Measurements from ENCODE around the gene PBX1. TPM values are rescaled to one million over a fixed set of nuclear protein-coding genes. Genes with fewer than 3 reads are reported as not detected.

The PBX1 gene
- total RNA-seq, 2 experiments from 2014 or later, result not detected

DNA sequence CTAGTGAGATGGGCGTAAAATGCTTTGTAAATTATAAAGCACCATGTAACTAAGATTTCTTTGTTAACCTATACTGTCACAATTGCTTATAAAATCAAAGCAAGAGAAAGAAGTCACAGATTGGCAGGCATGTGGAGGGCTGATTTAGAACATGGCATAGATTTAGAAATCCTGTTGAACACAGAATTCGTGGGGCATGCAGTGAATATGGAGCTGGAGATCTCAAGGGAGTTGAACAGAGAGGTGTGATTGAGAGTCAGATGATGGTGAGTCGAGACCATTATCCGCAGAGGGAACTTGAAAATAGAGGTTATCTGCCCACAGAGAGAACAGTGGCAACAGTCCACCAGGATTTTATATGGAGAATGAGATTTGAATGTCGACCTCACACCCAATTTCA lies 27.6 kb downstream of the PBX1 start:
- Mint-ChIP-seq H3K27me3 (ENCODE audit: low read depth) (no peaks in the 10 kb centered on the region), H3K4me3 (no peak overlapping the region), H3K27ac (no peak overlapping the region), H3K9me3 (ENCODE audit: insufficient read depth) (no peaks in the 10 kb centered on the region), H3K36me3 (ENCODE audit: low read depth) (no peaks in the 10 kb centered on the region), H3K4me1 (ENCODE audit: low read depth) (no peaks in the 10 kb centered on the region)
- DNase-seq (no peak), ATAC-seq (no peak)
- ChIA-PET POLR2A (no interaction called here), CTCF (no interaction called here)

DNA sequence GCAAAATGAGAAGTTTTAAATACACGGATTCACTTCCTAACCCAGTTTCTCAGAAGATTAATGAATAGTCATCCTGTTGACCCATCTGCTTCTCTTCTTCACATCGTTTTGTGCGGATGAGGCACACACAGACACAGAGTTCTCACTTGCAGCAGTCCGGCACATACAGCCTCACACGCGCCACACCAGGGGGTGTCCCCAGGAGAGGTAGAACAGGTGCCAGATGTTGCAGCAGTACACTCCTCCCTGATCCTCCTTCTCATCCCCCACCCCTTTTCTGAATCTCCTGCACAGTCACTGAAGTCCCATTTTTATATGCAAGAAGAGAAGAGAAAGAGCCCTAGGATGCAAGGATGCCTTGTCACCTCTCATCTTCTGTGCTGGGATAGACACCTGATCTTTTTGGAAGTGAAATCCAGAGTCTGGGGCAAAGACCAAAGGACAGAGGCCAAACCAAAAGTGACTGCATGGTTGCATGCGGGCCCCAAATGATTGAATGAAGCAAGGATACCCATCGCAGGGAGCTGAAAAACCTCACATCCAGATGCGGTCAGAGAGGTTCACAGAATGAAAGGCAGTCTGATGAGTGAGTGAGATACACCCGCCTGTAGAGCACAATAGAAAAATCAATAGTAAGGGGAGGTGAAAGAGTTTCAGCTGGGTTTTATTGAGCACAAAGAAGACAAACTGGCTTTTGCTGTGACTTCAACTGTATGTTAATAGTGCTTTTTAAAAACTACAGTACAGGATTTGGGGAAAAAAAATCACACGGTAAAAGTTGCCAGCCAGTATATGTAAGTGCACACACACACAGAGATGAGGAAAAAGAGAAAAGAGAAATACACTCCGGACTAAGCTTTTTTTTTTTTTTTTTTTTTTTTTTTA lies 28.9 kb downstream of the PBX1 start:
- Mint-ChIP-seq H3K4me1 (ENCODE audit: low read depth) (no peaks in the 10 kb centered on the region), H3K9me3 (ENCODE audit: insufficient read depth) (no peaks in the 10 kb centered on the region), H3K27ac (no peak overlapping the region), H3K4me3 (no peak overlapping the region), H3K27me3 (ENCODE audit: low read depth) (no peaks in the 10 kb centered on the region), H3K36me3 (ENCODE audit: low read depth) (no peaks in the 10 kb centered on the region)
- ATAC-seq (no peak), DNase-seq (no peak)
- POLR2A ChIA-PET, result no interaction called here
- CTCF ChIA-PET, result no interaction called here

DNA sequence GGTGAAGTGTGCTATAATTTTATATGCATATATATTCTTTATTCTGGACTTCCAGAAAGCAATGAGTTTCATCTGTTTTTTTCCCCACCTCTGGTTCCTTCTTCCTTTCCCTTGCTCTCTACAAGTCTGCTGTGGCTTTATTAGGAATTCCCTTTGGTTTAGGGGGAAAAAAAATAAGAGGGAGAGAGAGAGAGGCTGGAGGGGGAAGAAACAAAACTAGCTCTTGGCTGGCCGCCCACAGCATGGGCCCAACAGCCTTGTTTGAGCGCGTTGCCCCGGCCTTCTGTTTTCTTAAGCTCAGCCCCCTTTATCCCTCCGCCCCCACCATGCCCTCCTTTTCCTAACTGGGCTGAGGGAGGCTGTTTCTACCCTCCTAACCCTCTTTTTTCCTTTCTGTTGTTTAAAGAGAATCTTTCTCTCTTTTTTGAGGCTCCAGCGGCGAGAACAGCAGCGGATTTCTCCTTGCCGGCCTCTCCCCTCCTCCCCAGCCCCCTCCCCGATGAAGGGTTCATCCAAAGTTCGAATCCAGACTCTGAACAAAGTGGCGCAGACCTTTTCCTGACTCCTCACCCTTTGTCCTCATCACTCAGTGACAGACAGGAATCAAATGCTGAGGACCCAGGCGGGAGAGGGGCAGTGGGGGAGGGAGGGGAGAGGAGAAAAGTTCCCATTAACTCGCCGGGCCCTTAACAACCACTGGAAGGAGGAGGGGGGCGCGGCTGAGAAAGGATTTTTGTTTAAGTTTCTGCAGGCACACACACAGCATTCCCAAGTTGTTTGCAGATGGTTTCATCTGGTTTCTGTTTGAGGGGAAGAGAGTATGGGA lies 29.7 kb downstream of the PBX1 start:
- no peaks in the 10 kb centered on the region for H3K9me3 Mint-ChIP-seq (ENCODE audit: insufficient read depth)
- DNase-seq, result no peak
- no peaks in the 10 kb centered on the region for H3K36me3 Mint-ChIP-seq (ENCODE audit: low read depth)
- no peak overlapping the region for H3K4me3 Mint-ChIP-seq
- no peaks in the 10 kb centered on the region for H3K27me3 Mint-ChIP-seq (ENCODE audit: low read depth)
- no peak for ATAC-seq
- POLR2A ChIA-PET, result no interaction called here
- H3K4me1 Mint-ChIP-seq (ENCODE audit: low read depth), result no peaks in the 10 kb centered on the region
- CTCF ChIA-PET, result no interaction called here
- no peak overlapping the region for H3K27ac Mint-ChIP-seq

GRCh38 chr1:164589408-164589807 lies 30.4 kb downstream of the PBX1 start:
- POLR2A ChIA-PET, result no interaction called here
- H3K36me3 Mint-ChIP-seq (ENCODE audit: low read depth), result no peaks in the 10 kb centered on the region
- no peaks in the 10 kb centered on the region for H3K9me3 Mint-ChIP-seq (ENCODE audit: insufficient read depth)
- H3K27ac Mint-ChIP-seq, result no peak overlapping the region
- no peaks in the 10 kb centered on the region for H3K4me1 Mint-ChIP-seq (ENCODE audit: low read depth)
- CTCF ChIA-PET, result no interaction called here
- H3K27me3 Mint-ChIP-seq (ENCODE audit: low read depth), result no peaks in the 10 kb centered on the region
- no peak overlapping the region for H3K4me3 Mint-ChIP-seq
- no peak for DNase-seq
- ATAC-seq, result no peak

DNA sequence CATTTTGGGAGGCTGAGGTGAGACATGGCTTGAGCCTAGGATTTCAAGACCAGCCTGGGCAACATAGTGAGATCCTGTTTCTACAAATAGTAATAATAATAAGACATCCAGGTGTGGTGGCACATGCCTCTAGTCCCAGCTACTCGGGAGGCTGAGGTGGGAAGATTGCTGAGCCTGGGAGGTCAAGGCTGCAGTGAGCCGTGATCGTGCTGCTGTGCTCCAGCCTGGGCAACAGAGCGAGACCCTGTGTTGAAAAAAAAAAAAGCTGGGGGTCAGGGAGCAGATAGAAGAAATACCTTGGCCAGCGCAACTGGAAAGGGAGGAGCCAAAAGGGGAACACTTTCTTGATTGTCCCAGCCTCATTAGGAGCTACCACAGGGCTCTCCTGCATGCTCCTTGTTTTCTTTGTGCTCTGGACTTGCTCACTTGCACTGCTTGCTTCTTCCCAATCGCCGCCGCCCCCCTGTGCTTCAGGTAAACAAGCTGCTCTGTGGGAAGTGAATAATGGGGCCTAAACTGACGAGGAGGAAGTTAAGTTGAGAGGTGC lies 31.1 kb downstream of the PBX1 start:
- ChIA-PET POLR2A (no interaction called here), CTCF (no interaction called here)
- no peaks in the 10 kb centered on the region for H3K9me3 Mint-ChIP-seq (ENCODE audit: insufficient read depth)
- H3K4me1 Mint-ChIP-seq (ENCODE audit: low read depth), result no peaks in the 10 kb centered on the region
- no peaks in the 10 kb centered on the region for H3K27me3 Mint-ChIP-seq (ENCODE audit: low read depth)
- ATAC-seq (no peak), DNase-seq (no peak)
- H3K4me3 Mint-ChIP-seq, result no peak overlapping the region
- no peak overlapping the region for H3K27ac Mint-ChIP-seq
- no peaks in the 10 kb centered on the region for H3K36me3 Mint-ChIP-seq (ENCODE audit: low read depth)

GRCh38 chr1:164590592-164590991 lies 31.6 kb downstream of the PBX1 start:
- ATAC-seq, result no peak
- POLR2A ChIA-PET, result no interaction called here
- Mint-ChIP-seq H3K4me1 (ENCODE audit: low read depth) (no peaks in the 10 kb centered on the region), H3K27ac (no peak overlapping the region), H3K9me3 (ENCODE audit: insufficient read depth) (no peaks in the 10 kb centered on the region), H3K27me3 (ENCODE audit: low read depth) (no peaks in the 10 kb centered on the region), H3K4me3 (no peak overlapping the region), H3K36me3 (ENCODE audit: low read depth) (no peaks in the 10 kb centered on the region)
- CTCF ChIA-PET, result no interaction called here
- DNase-seq, result no peak

GRCh38 chr1:164591858-164592257 lies 32.9 kb downstream of the PBX1 start:
- no peak overlapping the region for H3K27ac Mint-ChIP-seq
- ChIA-PET CTCF (no interaction called here), POLR2A (no interaction called here)
- no peak for DNase-seq
- H3K27me3 Mint-ChIP-seq (ENCODE audit: low read depth), result no peaks in the 10 kb centered on the region
- H3K4me1 Mint-ChIP-seq (ENCODE audit: low read depth), result no peaks in the 10 kb centered on the region
- H3K36me3 Mint-ChIP-seq (ENCODE audit: low read depth), result no peaks in the 10 kb centered on the region
- no peak for ATAC-seq
- H3K4me3 Mint-ChIP-seq, result no peak overlapping the region
- no peaks in the 10 kb centered on the region for H3K9me3 Mint-ChIP-seq (ENCODE audit: insufficient read depth)

DNA sequence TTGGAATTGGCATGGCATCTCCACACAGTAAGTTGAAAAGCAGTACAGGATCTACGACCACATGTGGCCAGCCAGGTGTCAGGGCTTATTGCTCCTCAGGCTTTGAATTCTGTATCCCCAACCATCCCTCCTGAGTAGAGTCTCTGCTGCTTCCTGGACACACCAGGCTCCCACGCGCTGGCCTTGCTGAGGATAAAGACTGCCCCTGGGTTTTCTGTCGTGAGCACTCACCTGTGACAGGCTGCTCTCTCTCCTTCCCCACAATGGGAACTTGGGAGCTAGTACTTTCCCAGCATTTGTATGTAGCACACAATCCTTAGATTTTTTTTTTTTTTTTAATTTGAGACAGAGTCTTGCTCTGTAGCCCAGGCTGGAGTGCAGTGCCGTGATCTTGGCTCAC lies 33.6 kb downstream of the PBX1 start:
- Mint-ChIP-seq H3K4me3 (no peak overlapping the region), H3K4me1 (ENCODE audit: low read depth) (no peaks in the 10 kb centered on the region), H3K27ac (no peak overlapping the region), H3K9me3 (ENCODE audit: insufficient read depth) (no peaks in the 10 kb centered on the region), H3K36me3 (ENCODE audit: low read depth) (no peaks in the 10 kb centered on the region), H3K27me3 (ENCODE audit: low read depth) (no peaks in the 10 kb centered on the region)
- DNase-seq (no peak), ATAC-seq (no peak)
- ChIA-PET CTCF (no interaction called here), POLR2A (no interaction called here)

- no peaks in the 10 kb centered on the region for H3K27me3 Mint-ChIP-seq (ENCODE audit: low read depth)
- no peak overlapping the region for H3K27ac Mint-ChIP-seq
- no peaks in the 10 kb centered on the region for H3K9me3 Mint-ChIP-seq (ENCODE audit: insufficient read depth)
- ATAC-seq (no peak), DNase-seq (no peak)
- POLR2A ChIA-PET, result no interaction called here
- no peaks in the 10 kb centered on the region for H3K4me1 Mint-ChIP-seq (ENCODE audit: low read depth)
- CTCF ChIA-PET, result no interaction called here
- no peak overlapping the region for H3K4me3 Mint-ChIP-seq
- no peaks in the 10 kb centered on the region for H3K36me3 Mint-ChIP-seq (ENCODE audit: low read depth)
Observed at GRCh38 chr1:164595212-164595611, 36.2 kb downstream of the PBX1 start.

- no peaks in the 10 kb centered on the region for H3K36me3 Mint-ChIP-seq (ENCODE audit: low read depth)
- ATAC-seq, result no peak
- H3K9me3 Mint-ChIP-seq (ENCODE audit: insufficient read depth), result no peaks in the 10 kb centered on the region
- ChIA-PET CTCF (no interaction called here), POLR2A (no interaction called here)
- H3K4me3 Mint-ChIP-seq, result no peak overlapping the region
- no peak overlapping the region for H3K27ac Mint-ChIP-seq
- H3K27me3 Mint-ChIP-seq (ENCODE audit: low read depth), result no peaks in the 10 kb centered on the region
- H3K4me1 Mint-ChIP-seq (ENCODE audit: low read depth), result no peaks in the 10 kb centered on the region
- DNase-seq, result no peak
Observed at GRCh38 chr1:164596172-164596571, 37.2 kb downstream of the PBX1 start.

- no peak for DNase-seq
- Mint-ChIP-seq H3K4me3 (no peak overlapping the region), H3K27ac (no peak overlapping the region), H3K4me1 (ENCODE audit: low read depth) (no peaks in the 10 kb centered on the region), H3K9me3 (ENCODE audit: insufficient read depth) (no peaks in the 10 kb centered on the region), H3K27me3 (ENCODE audit: low read depth) (no peaks in the 10 kb centered on the region), H3K36me3 (ENCODE audit: low read depth) (no peaks in the 10 kb centered on the region)
- CTCF ChIA-PET, result no interaction called here
- POLR2A ChIA-PET, result no interaction called here
- no peak for ATAC-seq
Observed at GRCh38 chr1:164598719-164599118, 39.7 kb downstream of the PBX1 start.

- H3K27me3 Mint-ChIP-seq (ENCODE audit: low read depth), result no peaks in the 10 kb centered on the region
- no peak for DNase-seq
- ChIA-PET POLR2A (no interaction called here), CTCF (no interaction called here)
- H3K9me3 Mint-ChIP-seq (ENCODE audit: insufficient read depth), result no peaks in the 10 kb centered on the region
- H3K4me3 Mint-ChIP-seq, result no peak overlapping the region
- no peaks in the 10 kb centered on the region for H3K4me1 Mint-ChIP-seq (ENCODE audit: low read depth)
- ATAC-seq, result no peak
- no peak overlapping the region for H3K27ac Mint-ChIP-seq
- no peaks in the 10 kb centered on the region for H3K36me3 Mint-ChIP-seq (ENCODE audit: low read depth)
Observed at GRCh38 chr1:164599272-164599671, 40.3 kb downstream of the PBX1 start.
